Measurements from ENCODE around the gene LYPD3. TPM values are rescaled to one million over a fixed set of nuclear protein-coding genes. Genes with fewer than 3 reads are reported as not detected.

Gene LYPD3
- total RNA-seq, 2 donors from 2014 or later = 0.41 TPM; not detected in 1

GRCh38 chr19:43420954-43421353 lies 44.5 kb downstream of the LYPD3 start:
- DNase-seq (ENCODE audit: low spot score) (no peak), ATAC-seq (ENCODE audit: insufficient number of reproducible peaks, low FRiP score, low read depth) (no peak)
- H3K36me3 ChIP-seq = no peaks in the 10 kb centered on the region
- TF ChIP-seq, protein P1, sequence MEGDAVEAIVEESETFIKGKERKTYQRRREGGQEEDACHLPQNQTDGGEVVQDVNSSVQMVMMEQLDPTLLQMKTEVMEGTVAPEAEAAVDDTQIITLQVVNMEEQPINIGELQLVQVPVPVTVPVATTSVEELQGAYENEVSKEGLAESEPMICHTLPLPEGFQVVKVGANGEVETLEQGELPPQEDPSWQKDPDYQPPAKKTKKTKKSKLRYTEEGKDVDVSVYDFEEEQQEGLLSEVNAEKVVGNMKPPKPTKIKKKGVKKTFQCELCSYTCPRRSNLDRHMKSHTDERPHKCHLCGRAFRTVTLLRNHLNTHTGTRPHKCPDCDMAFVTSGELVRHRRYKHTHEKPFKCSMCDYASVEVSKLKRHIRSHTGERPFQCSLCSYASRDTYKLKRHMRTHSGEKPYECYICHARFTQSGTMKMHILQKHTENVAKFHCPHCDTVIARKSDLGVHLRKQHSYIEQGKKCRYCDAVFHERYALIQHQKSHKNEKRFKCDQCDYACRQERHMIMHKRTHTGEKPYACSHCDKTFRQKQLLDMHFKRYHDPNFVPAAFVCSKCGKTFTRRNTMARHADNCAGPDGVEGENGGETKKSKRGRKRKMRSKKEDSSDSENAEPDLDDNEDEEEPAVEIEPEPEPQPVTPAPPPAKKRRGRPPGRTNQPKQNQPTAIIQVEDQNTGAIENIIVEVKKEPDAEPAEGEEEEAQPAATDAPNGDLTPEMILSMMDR (IDR thresholded peaks at IDR 0.05) = no peak
- H3K27me3 ChIP-seq (replicated peaks; ENCODE audit: insufficient read depth) = no peaks in the 10 kb centered on the region
- H3K27ac ChIP-seq = no peak overlapping the region
- no peak overlapping the region for H3K4me3 ChIP-seq
- no peaks in the 10 kb centered on the region for H3K4me1 ChIP-seq (ENCODE audit: control insufficient read depth in 1 of 2, low read depth in 2 of 2)
- no peaks in the 10 kb centered on the region for H3K9me3 ChIP-seq

DNA sequence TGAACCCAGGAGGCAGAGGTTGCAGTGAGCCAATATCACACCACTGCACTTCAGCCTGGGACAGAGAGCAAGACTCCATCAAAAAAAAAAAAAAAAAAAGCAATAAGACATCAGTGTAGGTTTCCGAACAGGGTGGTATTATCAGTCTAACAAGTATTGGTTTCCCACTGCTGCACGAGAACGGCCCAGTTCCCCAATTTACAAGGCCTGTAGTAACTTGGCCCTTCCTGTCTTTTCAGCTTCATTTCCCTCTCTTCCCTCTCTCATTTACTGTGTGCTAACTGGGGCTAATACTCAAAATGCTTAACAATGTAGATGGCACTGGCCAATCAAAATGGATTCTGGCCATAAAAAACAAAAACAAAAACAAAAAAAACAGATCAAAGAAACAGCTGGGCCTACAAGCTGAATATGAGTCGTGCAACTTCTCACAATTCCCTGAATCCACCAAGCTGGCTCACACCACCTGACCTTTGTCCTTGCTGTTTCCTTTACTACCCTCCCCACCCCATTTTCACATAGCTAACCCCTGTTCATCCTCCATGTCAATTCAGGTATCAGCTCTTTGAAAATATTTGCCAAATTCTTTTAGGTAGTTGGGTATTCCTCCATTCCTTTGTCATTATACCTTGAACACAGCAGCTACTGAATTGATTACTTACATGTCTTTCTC lies 48.3 kb downstream of the LYPD3 start:
- ATAC-seq (ENCODE audit: insufficient number of reproducible peaks, low FRiP score, low read depth) (no peak), DNase-seq (ENCODE audit: low spot score) (no peak)
- Histone ChIP-seq H3K27ac (no peak overlapping the region), H3K4me3 (no peak overlapping the region), H3K4me1 (ENCODE audit: control insufficient read depth in 1 of 2, low read depth in 2 of 2) (no peaks in the 10 kb centered on the region), H3K9me3 (no peaks in the 10 kb centered on the region), H3K27me3 (replicated peaks; ENCODE audit: insufficient read depth) (no peaks in the 10 kb centered on the region), H3K36me3 (no peaks in the 10 kb centered on the region)
- TF ChIP-seq, protein P1 (IDR thresholded peaks at IDR 0.05) = no peak

GRCh38 chr19:43414554-43414953 lies 50.9 kb downstream of the LYPD3 start, which contains the start of gene TEX101:
TEX101 (plus strand) TSS chr19:43414890; CDS start chr19:43415920, 1,030 bp downstream.
- Histone ChIP-seq H3K36me3 (no peaks in the 10 kb centered on the region), H3K4me1 (ENCODE audit: control insufficient read depth in 1 of 2, low read depth in 2 of 2) (no peaks in the 10 kb centered on the region), H3K27me3 (replicated peaks; ENCODE audit: insufficient read depth) (no peaks in the 10 kb centered on the region), H3K9me3 (no peaks in the 10 kb centered on the region), H3K4me3 (no peak within 1 kb of the TSS), H3K27ac (no peak within 1 kb of the TSS)
- TF ChIP-seq, protein P1 (IDR thresholded peaks at IDR 0.05) = no peak
- ATAC-seq (ENCODE audit: insufficient number of reproducible peaks, low FRiP score, low read depth) (no peak), DNase-seq (ENCODE audit: low spot score) (no peak)

- TF ChIP-seq, protein P1 (IDR thresholded peaks at IDR 0.05) = no peak
- Histone ChIP-seq H3K9me3 (no peaks in the 10 kb centered on the region), H3K4me3 (no peak overlapping the region), H3K36me3 (no peaks in the 10 kb centered on the region), H3K27ac (no peak overlapping the region), H3K4me1 (ENCODE audit: control insufficient read depth in 1 of 2, low read depth in 2 of 2) (no peaks in the 10 kb centered on the region), H3K27me3 (replicated peaks; ENCODE audit: insufficient read depth) (no peaks in the 10 kb centered on the region)
- DNase-seq (ENCODE audit: low spot score) = no peak
- ATAC-seq (ENCODE audit: insufficient number of reproducible peaks, low FRiP score, low read depth) = no peak
Observed at GRCh38 chr19:43412441-43412840, 53.0 kb downstream of the LYPD3 start.

Other genes with a start within 250 kb of the LYPD3 start
- not detected for gene PSG9, start 196.1 kb downstream of the LYPD3 start, total RNA-seq
- gene CD177, start 111.9 kb downstream of the LYPD3 start, total RNA-seq = 1 to 10 TPM in 1 of 2 donors, not detected in 1; 3.5 TPM
- not detected for gene TEX101, start 50.7 kb downstream of the LYPD3 start, total RNA-seq
- 10 to 100 TPM; 10.0 to 14.7 TPM for gene PHLDB3, start 39.1 kb upstream of the LYPD3 start, total RNA-seq
- 10 to 100 TPM; 42.0 to 45.9 TPM for gene ETHE1, start 61.6 kb upstream of the LYPD3 start, total RNA-seq
- gene ZNF575, start 67.6 kb upstream of the LYPD3 start, total RNA-seq = 1 to 10 TPM in 1 of 2 donors, not detected in 1; 1.6 TPM
- gene XRCC1, start 109.9 kb upstream of the LYPD3 start, total RNA-seq = 10 to 100 TPM; 24.3 to 30.2 TPM
- gene PINLYP, start 110.2 kb upstream of the LYPD3 start, total RNA-seq = 10 to 100 TPM in 1 of 2 donors, 1 to 10 TPM in 1; 6.6 to 11.9 TPM
- gene IRGQ, start 130.5 kb upstream of the LYPD3 start, total RNA-seq = 10 to 100 TPM; 24.4 to 37.2 TPM
- 10 to 100 TPM in 1 of 2 donors, 1 to 10 TPM in 1; 4.6 to 20.2 TPM for gene ZNF576, start 131.0 kb upstream of the LYPD3 start, total RNA-seq
- gene SRRM5, start 146.5 kb upstream of the LYPD3 start, total RNA-seq = under 1 TPM in 1 of 2 donors, not detected in 1; 0.56 TPM
- 10 to 100 TPM; 24.1 to 37.8 TPM for gene ZNF428, start 154.0 kb upstream of the LYPD3 start, total RNA-seq
- gene CADM4, start 174.2 kb upstream of the LYPD3 start, total RNA-seq = 1 to 10 TPM; 1.9 to 5.6 TPM
- 10 to 100 TPM; 48.5 to 82.5 TPM for gene PLAUR, start 204.6 kb upstream of the LYPD3 start, total RNA-seq

Data from thoracic aorta (tissue), 2 donors.